Measurements from ENCODE around the gene GALNT16. TPM values are rescaled to one million over a fixed set of nuclear protein-coding genes. Genes with fewer than 3 reads are reported as not detected.

Gene GALNT16
- polyA plus RNA-seq, 3 donors, result 0.01 TPM; not detected in 2

- DNase-seq, result no peak
- Mint-ChIP-seq H3K4me3 (no peak overlapping the region), H3K9me3 (no peaks in the 10 kb centered on the region), H3K27ac (no peak overlapping the region), H3K27me3 (ENCODE audit: low read depth in 3 of 3) (peaks cover 2 to 3% (median 2%) of the 10 kb centered on the region in 3 donors), H3K36me3 (peaks cover 2 to 10% of the 10 kb centered on the region in 2 donors), H3K4me1 (no peaks in the 10 kb centered on the region)
- Histone ChIP-seq H3K4me3 (replicated peaks in 1 of 3; ENCODE audit: low read depth in 2 of 3, low read length in 3 of 3) (no peak overlapping the region), H3K27me3 (ENCODE audit: control insufficient read depth in 2 of 2, insufficient read depth in 2 of 2, low read length in 2 of 2) (no peaks in the 10 kb centered on the region), H2AFZ (ENCODE audit: insufficient read depth, low read depth, low read length, poor library complexity, severe bottlenecking) (no peak overlapping the region), H3K27ac (ENCODE audit: low read depth in 1 of 2, low read length in 2 of 2) (no peak overlapping the region), H3K4me2 (replicated peaks; ENCODE audit: extremely low read depth, low read length, poor library complexity, severe bottlenecking) (no peak overlapping the region), H3K36me3 (replicated peaks in 1 of 2; ENCODE audit: control insufficient read depth in 1 of 2, insufficient read depth in 2 of 2, low read length in 2 of 2) (no peaks in the 10 kb centered on the region), H3K4me1 (ENCODE audit: control insufficient read depth in 1 of 2, insufficient read depth in 2 of 2, low read length in 2 of 2) (no peaks in the 10 kb centered on the region), H3K9ac (ENCODE audit: insufficient read depth, low read length, poor library complexity, severe bottlenecking) (no peak overlapping the region), H4K20me1 (ENCODE audit: insufficient read depth, low read length) (no peaks in the 10 kb centered on the region), H3K9me3 (replicated peaks in 1 of 2; ENCODE audit: control insufficient read depth in 1 of 2, insufficient read depth in 1 of 2, low read length in 2 of 2) (no peaks in the 10 kb centered on the region), H3K79me2 (ENCODE audit: insufficient read depth, low read length) (no peaks in the 10 kb centered on the region)
- intact Hi-C loops (cut with micrococcal nuclease), result no loop called here
- no peak for TF ChIP-seq CTCF (IDR thresholded peaks at IDR 0.05)
- no CpG with 5 or more reads among the region's 1 CpG for WGBS (ENCODE audit: insufficient coverage)
Measured at GRCh38 chr14:69368381-69368780, 108.4 kb downstream of the GALNT16 start.

- Histone ChIP-seq H2AFZ (ENCODE audit: insufficient read depth, low read depth, low read length, poor library complexity, severe bottlenecking) (no peak overlapping the region), H3K9me3 (replicated peaks in 1 of 2; ENCODE audit: control insufficient read depth in 1 of 2, insufficient read depth in 1 of 2, low read length in 2 of 2) (no peaks in the 10 kb centered on the region), H3K9ac (ENCODE audit: insufficient read depth, low read length, poor library complexity, severe bottlenecking) (no peak overlapping the region), H3K79me2 (ENCODE audit: insufficient read depth, low read length) (no peaks in the 10 kb centered on the region), H3K4me1 (ENCODE audit: control insufficient read depth in 1 of 2, insufficient read depth in 2 of 2, low read length in 2 of 2) (no peaks in the 10 kb centered on the region), H3K4me2 (replicated peaks; ENCODE audit: extremely low read depth, low read length, poor library complexity, severe bottlenecking) (no peak overlapping the region), H4K20me1 (ENCODE audit: insufficient read depth, low read length) (no peaks in the 10 kb centered on the region), H3K27me3 (ENCODE audit: control insufficient read depth in 2 of 2, insufficient read depth in 2 of 2, low read length in 2 of 2) (no peaks in the 10 kb centered on the region), H3K27ac (ENCODE audit: low read depth in 1 of 2, low read length in 2 of 2) (no peak overlapping the region), H3K36me3 (replicated peaks in 1 of 2; ENCODE audit: control insufficient read depth in 1 of 2, insufficient read depth in 2 of 2, low read length in 2 of 2) (peaks cover 0 to 7% of the 10 kb centered on the region in 2 donors), H3K4me3 (replicated peaks in 1 of 3; ENCODE audit: low read depth in 2 of 3, low read length in 3 of 3) (no peak overlapping the region)
- H3K27me3 Mint-ChIP-seq (ENCODE audit: low read depth in 3 of 3), result peaks cover 0 to 3% (median 0%) of the 10 kb centered on the region in 3 donors
- no peak overlapping the region for H3K27ac Mint-ChIP-seq
- H3K4me1 Mint-ChIP-seq, result no peaks in the 10 kb centered on the region
- intact Hi-C loops (cut with micrococcal nuclease), result no loop called here
- TF ChIP-seq CTCF (IDR thresholded peaks at IDR 0.05), result no peak
- H3K9me3 Mint-ChIP-seq, result peaks cover 0 to under 1% (median under 1%) of the 10 kb centered on the region in 7 donors
- no peak for DNase-seq
- H3K36me3 Mint-ChIP-seq, result peaks cover 14% of the 10 kb centered on the region in 2 donors
- WGBS (ENCODE audit: insufficient coverage), result 57% methylated on average over 1 of the region's 5 CpGs
- H3K4me3 Mint-ChIP-seq, result no peak overlapping the region
Measured at GRCh38 chr14:69370061-69370460, 110.1 kb downstream of the GALNT16 start.
